Measurements from ENCODE around the gene HIVEP3.
A peak's percentile ranks its signal among the peaks of the same experiment; 100 is the strongest.
"Not testable (repeated sequence)": the region's sequence is repeated elsewhere in the genome, so short reads cannot be mapped to it uniquely, and the experiment has no call there.

HIVEP3 gene

GRCh38 chr1:41700581-41700980, 218.1 kb downstream of the HIVEP3 start:
- no peak for TF ChIP-seq CTCF (IDR thresholded peaks at IDR 0.05; ENCODE audit: control extremely low read depth, extremely low read depth, low read depth, missing control alignments)
- ChIA-PET CTCF (no interaction called here), POLR2A (no interaction called here)
- no peak for DNase-seq (ENCODE audit: extremely low spot score)

- ChIA-PET CTCF (no interaction called here), POLR2A (no interaction called here)
- no peak for TF ChIP-seq CTCF (IDR thresholded peaks at IDR 0.05; ENCODE audit: control extremely low read depth, extremely low read depth, low read depth, missing control alignments)
- no peak for DNase-seq (ENCODE audit: extremely low spot score)
Measured at GRCh38 chr1:41699861-41700248, 218.9 kb downstream of the HIVEP3 start.

GRCh38 chr1:41698916-41699860, 219.5 kb downstream of the HIVEP3 start:
- CTCF ChIA-PET, result interaction anchor here (0.8 to 1.2 kb wide), 4 partner anchors 10 to 126 kb away, joined by 3 to 4 read pairs (median 3); no protein-coding TSS in a partner anchor
- POLR2A ChIA-PET, result no interaction called here
- no peak for TF ChIP-seq CTCF (IDR thresholded peaks at IDR 0.05; ENCODE audit: control extremely low read depth, extremely low read depth, low read depth, missing control alignments)
- DNase-seq (ENCODE audit: extremely low spot score), result peak; percentile 81

GRCh38 chr1:41696381-41696780, 222.3 kb downstream of the HIVEP3 start:
- no peak for DNase-seq (ENCODE audit: extremely low spot score)
- ChIA-PET CTCF (interaction anchor here (1.4 to 2.6 kb wide), 2 partner anchors 15 to 46 kb away, joined by 3 to 15 read pairs; no protein-coding TSS in a partner anchor), POLR2A (no interaction called here)
- TF ChIP-seq CTCF (IDR thresholded peaks at IDR 0.05; ENCODE audit: control extremely low read depth, extremely low read depth, low read depth, missing control alignments), result no peak

GRCh38 chr1:41695118-41695745, 223.5 kb downstream of the HIVEP3 start:
- POLR2A ChIA-PET, result no interaction called here
- no peak for TF ChIP-seq CTCF (IDR thresholded peaks at IDR 0.05; ENCODE audit: control extremely low read depth, extremely low read depth, low read depth, missing control alignments)
- DNase-seq (ENCODE audit: extremely low spot score), result no peak

GRCh38 chr1:41691966-41692365, 226.8 kb downstream of the HIVEP3 start:
- DNase-seq (ENCODE audit: extremely low spot score), result not testable (repeated sequence)

More at GRCh38 chr1:41695118-41695745, 223.5 kb downstream of the HIVEP3 start:
- CTCF ChIA-PET, result interaction anchor here (0.7 to 2.6 kb wide), 5 partner anchors 12 to 29 kb away, joined by 3 to 15 read pairs (median 3); no protein-coding TSS in a partner anchor

GRCh38 chr1:41691424-41691823, 227.3 kb downstream of the HIVEP3 start:
- DNase-seq (ENCODE audit: extremely low spot score), result no peak
- ChIA-PET POLR2A (no interaction called here), CTCF (no interaction called here)
- TF ChIP-seq CTCF (IDR thresholded peaks at IDR 0.05; ENCODE audit: control extremely low read depth, extremely low read depth, low read depth, missing control alignments), result no peak

More at GRCh38 chr1:41691966-41692365, 226.8 kb downstream of the HIVEP3 start:
- POLR2A ChIA-PET, result not testable (repeated sequence)
- CTCF ChIA-PET, result interaction anchor here (1.0 to 1.1 kb wide), 2 partner anchors 10 to 71 kb away, joined by 3 read pairs; no protein-coding TSS in a partner anchor

Measured in GM10248 (cell line).